MM.1S (cell line): ENCODE data around the gene PCGF3.

Source experiments
- DNase-seq: peaks from one replicate; pipeline ENCODE4 v3.0.0-alpha.2; 2015
- H2AFZ ChIP-seq: fragments of 300-600 bp; sonication (generic); 2 replicates; pipeline ENCODE4 v1.6.0; 2016; ENCODE audit warnings: antibody characterized with exemption, low read length
- H3F3A ChIP-seq: fragments of 300-600 bp; sonication (generic); 2 replicates; pipeline ENCODE4 v1.6.1; 2016; ENCODE audit warnings: mild to moderate bottlenecking, antibody characterized with exemption, low read length, moderate library complexity, mixed read lengths; ENCODE audit not compliant: insufficient read depth
- H3K27ac ChIP-seq: fragments of 300-600 bp; sonication (generic); 2 replicates; pipeline ENCODE4 v1.5.1; 2016; ENCODE audit warnings: mild to moderate bottlenecking, low read length
- H3K27me3 ChIP-seq: fragments of 300-600 bp; sonication (generic); replicated peaks from 2 replicates; pipeline ENCODE4 v1.6.0; 2016; ENCODE audit warnings: low read length; ENCODE audit not compliant: insufficient read depth
- H3K36me3 ChIP-seq: fragments of 300-600 bp; sonication (generic); replicated peaks from 2 replicates; pipeline ENCODE4 v1.6.1; 2016; ENCODE audit warnings: mild to moderate bottlenecking, low read length, mixed read lengths; ENCODE audit not compliant: insufficient read depth
- H3K4me1 ChIP-seq: fragments of 300-600 bp; sonication (generic); 2 replicates; pipeline ENCODE4 v1.6.1; 2016; ENCODE audit warnings: low read length, mixed read lengths
- H3K4me2 ChIP-seq: fragments of 300-600 bp; sonication (generic); 2 replicates; pipeline ENCODE4 v1.6.0; 2016; ENCODE audit warnings: low read depth, low read length
- H3K4me3 ChIP-seq: fragments of 300-600 bp; sonication (generic); 2 replicates; pipeline ENCODE4 v1.5.1; 2016; ENCODE audit warnings: low read length, mixed read lengths
- H3K79me2 ChIP-seq: fragments of 300-600 bp; sonication (generic); 2 replicates; pipeline ENCODE4 v1.6.1; 2016; ENCODE audit warnings: mixed run types, low read length, mixed read lengths
- H3K9ac ChIP-seq: fragments of 300-600 bp; sonication (generic); 2 replicates; pipeline ENCODE4 v1.6.1; 2016; ENCODE audit warnings: low read length, mixed read lengths
- H3K9me2 ChIP-seq: fragments of 300-600 bp; sonication (generic); replicated peaks from 2 replicates; pipeline ENCODE4 v1.6.1; 2016; ENCODE audit warnings: mild to moderate bottlenecking, low read length, mixed read lengths; ENCODE audit not compliant: insufficient read depth
- H3K9me3 ChIP-seq: fragments of 300-600 bp; sonication (generic); replicated peaks from 2 replicates; pipeline ENCODE4 v1.6.1; 2016; ENCODE audit warnings: mild to moderate bottlenecking, low read length, mixed read lengths; ENCODE audit not compliant: insufficient read depth
- H4K20me1 ChIP-seq: fragments of 300-600 bp; sonication (generic); 2 replicates; pipeline ENCODE4 v1.6.1; 2016; ENCODE audit warnings: mild to moderate bottlenecking, low read length, moderate library complexity, mixed read lengths; ENCODE audit not compliant: insufficient read depth
- CTCF ChIP-seq: fragments of 300-600 bp; sonication (generic); IDR thresholded peaks from 2 replicates; pipeline ENCODE4 v1.5.1; 2016; ENCODE audit warnings: antibody characterized with exemption, low read length, mixed read lengths
- EZH2 ChIP-seq: fragments of 300-600 bp; sonication (generic); optimal IDR thresholded peaks from 2 replicates; pipeline ENCODE3; 2017; ENCODE audit warnings: low read depth, mild to moderate bottlenecking, antibody characterized with exemption, low read length, mixed read lengths
- EZH2phosphoT487 ChIP-seq: fragments of 300-600 bp; sonication (generic); IDR thresholded peaks from 2 replicates; pipeline ENCODE4 v1.6.1; 2018; ENCODE audit warnings: antibody characterized with exemption, low read length

PCGF3 gene

GRCh38 chr4:678331-679103, 27.1 kb upstream of the PCGF3 start:
- TF ChIP-seq EZH2 = no peak
- TF ChIP-seq CTCF = no peak
- TF ChIP-seq EZH2phosphoT487 = no peak
- H3K4me2 ChIP-seq = no peak overlapping the region
- no peaks in the 10 kb centered on the region for H4K20me1 ChIP-seq
- no peak for DNase-seq
- no peak overlapping the region for H3K4me3 ChIP-seq
- H3K4me1 ChIP-seq = no peaks in the 10 kb centered on the region
- H3K27ac ChIP-seq = no peak overlapping the region
- H3K79me2 ChIP-seq = no peaks in the 10 kb centered on the region
- no peaks in the 10 kb centered on the region for H3K9me3 ChIP-seq
- H3K9ac ChIP-seq = no peak overlapping the region
- H3F3A ChIP-seq = no peaks in the 10 kb centered on the region
- H3K27me3 ChIP-seq = no peaks in the 10 kb centered on the region
- H3K36me3 ChIP-seq = no peaks in the 10 kb centered on the region
- H2AFZ ChIP-seq = no peak overlapping the region
- H3K9me2 ChIP-seq = no peaks in the 10 kb centered on the region

GRCh38 chr4:679104-679481, 26.5 kb upstream of the PCGF3 start:
- no peak overlapping the region for H3K9ac ChIP-seq
- H3K36me3 ChIP-seq = no peaks in the 10 kb centered on the region
- no peak overlapping the region for H2AFZ ChIP-seq
- H3K9me2 ChIP-seq = no peaks in the 10 kb centered on the region
- no peaks in the 10 kb centered on the region for H3K79me2 ChIP-seq
- H3K4me3 ChIP-seq = no peak overlapping the region
- no peaks in the 10 kb centered on the region for H3K9me3 ChIP-seq
- TF ChIP-seq EZH2 (no peak), EZH2phosphoT487 (no peak), CTCF (no peak)
- H3K4me2 ChIP-seq = no peak overlapping the region
- no peaks in the 10 kb centered on the region for H3F3A ChIP-seq
- H3K27me3 ChIP-seq = no peaks in the 10 kb centered on the region
- no peaks in the 10 kb centered on the region for H3K4me1 ChIP-seq
- no peak overlapping the region for H3K27ac ChIP-seq
- H4K20me1 ChIP-seq = no peaks in the 10 kb centered on the region
- no peak for DNase-seq

GRCh38 chr4:679629-680028, 26.0 kb upstream of the PCGF3 start:
- H3K4me2 ChIP-seq = no peak overlapping the region
- no peaks in the 10 kb centered on the region for H3F3A ChIP-seq
- H3K9me3 ChIP-seq = no peaks in the 10 kb centered on the region
- no peaks in the 10 kb centered on the region for H3K4me1 ChIP-seq
- H3K36me3 ChIP-seq = no peaks in the 10 kb centered on the region
- H3K27ac ChIP-seq = no peak overlapping the region
- no peaks in the 10 kb centered on the region for H3K79me2 ChIP-seq
- H4K20me1 ChIP-seq = no peaks in the 10 kb centered on the region
- H3K9ac ChIP-seq = no peak overlapping the region
- no peak overlapping the region for H2AFZ ChIP-seq
- no peak for DNase-seq
- no peak overlapping the region for H3K4me3 ChIP-seq
- TF ChIP-seq EZH2 (no peak), CTCF (no peak), EZH2phosphoT487 (no peak)
- H3K27me3 ChIP-seq = no peaks in the 10 kb centered on the region
- no peaks in the 10 kb centered on the region for H3K9me2 ChIP-seq
